ENCODE data around the gene FNDC3B.
"Not testable (repeated sequence)": the region's sequence is repeated elsewhere in the genome, so short reads cannot be mapped to it uniquely, and the experiment has no call there.

FNDC3B gene

DNA sequence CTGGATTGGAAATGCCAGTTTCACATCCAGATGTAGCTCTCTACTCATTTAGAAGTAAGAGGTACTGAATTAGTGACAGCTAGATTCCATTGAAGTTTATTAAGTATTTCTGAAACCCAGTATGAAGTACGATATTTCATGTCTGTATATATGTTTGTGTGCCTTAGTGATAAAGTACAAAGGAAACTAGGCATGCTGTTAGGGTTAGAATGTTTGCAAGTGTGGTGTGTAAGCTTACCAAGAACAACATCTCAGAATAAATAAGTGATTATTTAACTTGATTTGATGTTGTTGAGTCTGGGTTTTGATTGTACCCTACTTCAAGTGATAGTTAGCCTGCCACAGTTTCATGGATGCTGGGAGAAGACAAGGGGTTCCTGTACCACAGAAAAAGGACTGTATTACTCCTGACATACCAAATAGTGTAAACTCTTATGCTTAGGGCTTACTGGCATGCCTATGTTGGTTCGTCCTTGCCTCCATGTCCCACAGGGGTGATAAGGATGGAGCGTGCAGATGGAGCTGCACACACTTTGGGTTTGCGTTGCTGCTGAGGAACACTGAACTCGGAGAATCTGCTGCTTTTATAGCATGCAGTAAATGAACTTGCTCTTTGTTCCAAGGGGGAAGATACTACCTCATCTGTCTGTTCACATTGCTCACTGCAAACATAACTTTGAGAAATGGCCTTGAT lies 43.6 kb downstream of the FNDC3B start:
- no peak overlapping the region for H3K4me3 Mint-ChIP-seq
- H3K9me3 Mint-ChIP-seq = no peaks in the 10 kb centered on the region
- H3K27ac Mint-ChIP-seq = no peak overlapping the region
- ATAC-seq = no peak
- peaks cover 29% of the 10 kb centered on the region for H3K4me1 Mint-ChIP-seq
- H3K27me3 Mint-ChIP-seq = no peaks in the 10 kb centered on the region
- no peak for DNase-seq
- peaks cover 6% of the 10 kb centered on the region for H3K36me3 Mint-ChIP-seq (ENCODE audit: low read depth)

DNA sequence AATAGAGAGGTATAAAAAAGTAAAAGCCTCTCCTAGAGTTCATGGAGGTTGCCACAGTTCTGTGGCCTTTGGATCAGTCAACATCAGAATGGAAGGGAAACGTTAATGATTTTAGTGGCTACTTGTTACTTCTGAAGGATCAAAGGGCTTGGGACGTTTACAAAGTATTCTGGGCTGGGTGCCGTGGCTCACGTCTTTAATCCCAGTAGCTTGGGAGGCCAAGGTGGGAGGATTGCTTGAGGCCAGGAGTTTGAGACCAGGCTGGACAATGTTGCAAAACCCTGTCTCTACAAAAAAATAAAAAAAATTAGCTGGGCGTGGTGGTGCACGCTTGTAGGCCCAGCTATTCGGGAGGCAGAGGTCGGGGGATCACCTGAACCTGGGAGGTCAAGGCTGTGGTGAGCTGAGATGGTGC lies 44.6 kb downstream of the FNDC3B start:
- H3K9me3 Mint-ChIP-seq = no peaks in the 10 kb centered on the region
- no peak for ATAC-seq

DNA sequence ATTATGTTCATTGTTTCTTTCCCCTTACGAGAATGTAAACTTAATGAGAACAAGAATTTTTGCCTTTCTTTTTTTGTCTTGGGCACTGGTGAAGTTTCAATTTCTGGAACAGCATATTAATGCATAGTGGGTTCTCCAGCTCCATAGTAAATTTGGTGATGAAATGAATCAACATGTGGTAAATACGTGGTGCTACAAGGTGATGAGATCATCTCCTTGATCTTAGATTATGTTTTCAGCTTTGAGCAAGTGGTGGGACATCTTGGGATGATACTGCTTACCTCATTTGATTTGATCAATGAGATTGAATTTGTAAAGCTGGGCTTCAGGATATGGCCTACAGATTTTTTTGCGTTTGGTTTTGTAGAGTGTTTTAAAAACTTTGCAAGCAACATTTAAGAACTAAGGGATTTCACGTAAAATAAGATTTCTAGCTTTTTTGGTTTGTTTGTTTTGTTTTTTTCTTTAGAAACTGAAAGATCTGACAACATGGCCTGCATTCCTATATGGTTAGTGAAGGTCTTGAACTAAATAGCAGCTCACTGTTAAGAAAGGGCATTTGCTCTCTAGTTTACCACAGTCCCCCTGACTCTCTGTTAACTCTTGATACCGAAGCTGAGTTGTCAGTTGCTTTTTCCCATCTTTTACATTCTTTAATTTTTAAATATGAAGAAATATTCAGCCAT lies 45.6 kb downstream of the FNDC3B start:
- Mint-ChIP-seq H3K36me3 (ENCODE audit: low read depth) (peaks cover 6% of the 10 kb centered on the region), H3K9me3 (no peaks in the 10 kb centered on the region), H3K4me1 (peaks cover 34% of the 10 kb centered on the region), H3K27me3 (no peaks in the 10 kb centered on the region), H3K27ac (no peak overlapping the region), H3K4me3 (no peak overlapping the region)
- DNase-seq = no peak
- ATAC-seq = peak; percentile 46

More for the DNA sequence above, 44.6 kb downstream of the FNDC3B start:
- no peaks in the 10 kb centered on the region for H3K27me3 Mint-ChIP-seq
- H3K4me3 Mint-ChIP-seq = no peak overlapping the region
- H3K36me3 Mint-ChIP-seq (ENCODE audit: low read depth) = peaks cover 6% of the 10 kb centered on the region
- no peak for DNase-seq
- no peak overlapping the region for H3K27ac Mint-ChIP-seq
- H3K4me1 Mint-ChIP-seq = peaks cover 33% of the 10 kb centered on the region

DNA sequence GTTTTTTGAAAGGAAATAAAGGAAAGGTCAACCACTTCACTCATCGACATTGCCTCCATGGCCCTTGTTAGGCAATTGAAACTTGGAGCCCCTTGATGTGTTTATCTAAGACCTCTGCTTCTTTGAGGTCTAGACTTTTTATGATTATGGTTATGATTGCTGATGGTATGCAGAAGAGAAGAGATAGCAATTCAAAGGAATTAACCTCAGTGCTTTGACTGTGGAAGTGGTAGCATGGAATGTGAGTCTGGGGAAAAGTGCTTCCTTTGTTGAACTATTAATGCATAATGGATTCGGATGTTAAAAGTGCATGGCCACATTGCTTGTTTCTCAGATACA lies 46.1 kb downstream of the FNDC3B start:
- no peak for DNase-seq
- Mint-ChIP-seq H3K27me3 (no peaks in the 10 kb centered on the region), H3K4me1 (peaks cover 37% of the 10 kb centered on the region), H3K27ac (no peak overlapping the region), H3K4me3 (no peak overlapping the region), H3K9me3 (no peaks in the 10 kb centered on the region), H3K36me3 (ENCODE audit: low read depth) (peaks cover 6% of the 10 kb centered on the region)
- no peak for ATAC-seq

DNA sequence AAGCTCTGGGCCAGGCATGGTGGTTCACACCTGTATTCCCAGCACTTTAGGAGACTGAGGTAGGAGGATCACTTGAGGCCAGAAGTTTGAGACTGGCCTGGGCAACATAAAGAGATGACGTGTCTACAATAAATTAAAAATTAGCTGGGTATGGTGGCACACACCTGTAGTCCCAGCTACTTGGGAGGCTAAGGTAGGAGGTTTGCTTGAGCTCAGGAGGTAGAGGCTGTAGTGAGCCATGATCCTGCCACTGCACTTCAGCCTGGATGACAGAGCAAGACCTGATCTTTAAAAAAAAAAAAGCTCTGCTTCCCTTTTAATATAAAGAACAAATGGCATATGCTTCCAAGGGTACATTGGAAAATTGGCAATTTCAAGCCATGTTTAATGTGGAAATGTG lies 46.7 kb downstream of the FNDC3B start:
- Mint-ChIP-seq H3K27me3 (no peaks in the 10 kb centered on the region), H3K36me3 (ENCODE audit: low read depth) (peaks cover 6% of the 10 kb centered on the region), H3K4me3 (no peak overlapping the region), H3K9me3 (no peaks in the 10 kb centered on the region), H3K27ac (no peak overlapping the region), H3K4me1 (peaks cover 37% of the 10 kb centered on the region)
- no peak for ATAC-seq
- DNase-seq = no peak

DNA sequence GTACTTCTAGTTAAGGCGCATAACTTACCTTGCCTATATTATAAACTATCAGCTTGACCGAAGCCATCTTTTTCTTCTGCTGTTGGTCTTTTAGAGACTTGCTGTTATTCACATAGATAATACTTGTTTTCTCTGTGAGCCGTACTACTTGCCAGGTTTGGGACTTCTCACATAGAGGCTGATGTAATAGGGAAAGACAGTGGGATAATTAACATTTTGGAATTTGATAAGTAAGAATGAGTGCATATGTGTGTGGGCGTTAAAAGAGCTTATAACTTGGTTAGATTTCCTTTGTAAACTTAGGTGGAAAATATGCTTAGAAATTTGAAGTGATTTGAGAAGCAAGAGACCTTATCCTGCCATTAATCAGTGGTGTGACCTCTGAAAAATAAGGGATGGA lies 47.8 kb downstream of the FNDC3B start:
- Mint-ChIP-seq H3K4me1 (peaks cover 44% of the 10 kb centered on the region), H3K27me3 (no peaks in the 10 kb centered on the region), H3K4me3 (no peak overlapping the region), H3K36me3 (ENCODE audit: low read depth) (peaks cover 6% of the 10 kb centered on the region), H3K9me3 (no peaks in the 10 kb centered on the region), H3K27ac (no peak overlapping the region)
- DNase-seq = no peak
- ATAC-seq = no peak

DNA sequence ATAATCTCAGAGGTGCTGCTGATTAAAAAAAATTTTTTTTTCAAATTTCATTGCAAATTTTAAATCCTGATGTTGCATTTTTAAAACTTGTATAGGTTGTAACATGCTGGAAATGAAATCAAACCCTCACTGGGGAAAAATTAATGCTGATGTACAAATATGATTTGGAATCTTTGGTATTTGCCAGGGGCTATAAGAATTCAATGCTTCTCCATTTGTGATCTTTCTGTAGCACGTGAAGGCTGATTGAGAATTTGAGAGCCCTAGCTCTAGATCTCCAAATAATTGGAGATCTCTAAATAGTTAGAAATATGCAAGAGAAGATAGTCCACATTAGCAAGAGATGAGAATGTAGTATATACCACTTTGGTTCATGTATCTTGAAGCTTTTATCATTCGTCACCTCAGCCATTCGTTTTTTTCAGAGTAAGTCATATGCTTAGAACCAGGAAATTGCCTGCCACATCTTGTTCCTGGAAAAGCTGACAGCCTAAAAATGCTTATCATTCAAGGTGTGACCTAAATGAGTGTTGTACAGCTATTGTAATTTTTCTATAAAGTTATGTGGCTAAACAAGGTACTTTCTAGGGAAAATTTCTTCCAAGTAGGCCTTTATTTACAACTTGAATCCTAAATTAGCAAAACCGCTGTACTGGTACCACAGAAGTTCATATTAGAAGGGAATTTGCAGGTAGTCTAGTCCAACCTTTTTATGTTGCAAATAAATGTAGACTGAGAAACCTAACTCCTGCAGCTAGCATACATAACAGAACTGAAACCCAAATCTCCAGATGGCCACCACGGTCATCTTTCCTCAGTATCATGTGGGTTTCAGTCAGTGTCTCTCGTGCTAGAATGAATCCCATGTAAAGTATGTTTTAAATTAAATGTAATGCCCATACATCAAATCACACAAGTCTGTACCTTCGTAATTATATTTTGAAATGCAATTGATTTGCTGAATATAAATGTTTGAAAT lies 48.5 kb downstream of the FNDC3B start:
- DNase-seq = no peak

DNA sequence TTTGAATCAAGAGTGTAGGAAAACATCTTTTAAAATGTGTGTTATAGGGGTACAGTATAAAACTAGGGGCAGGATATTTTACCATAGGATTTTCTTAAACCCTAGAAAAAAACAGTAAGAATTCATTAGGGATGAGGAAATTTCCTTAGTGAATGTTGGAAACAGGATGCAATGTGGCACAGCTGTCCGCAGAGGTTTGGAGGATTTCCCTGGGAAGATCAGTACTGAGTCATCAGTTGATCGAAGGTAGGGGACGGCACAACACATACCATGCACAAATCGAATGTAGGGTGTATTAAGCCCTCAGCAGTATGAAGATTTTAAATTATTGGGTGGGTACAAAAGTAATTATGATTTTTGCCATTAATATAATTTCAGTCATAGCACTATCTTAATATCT lies 49.9 kb downstream of the FNDC3B start:
- ATAC-seq = no peak
- peaks cover 7% of the 10 kb centered on the region for H3K36me3 Mint-ChIP-seq (ENCODE audit: low read depth)
- H3K27ac Mint-ChIP-seq = no peak overlapping the region
- H3K4me3 Mint-ChIP-seq = no peak overlapping the region
- no peak for DNase-seq
- H3K9me3 Mint-ChIP-seq = no peaks in the 10 kb centered on the region
- peaks cover 46% of the 10 kb centered on the region for H3K4me1 Mint-ChIP-seq
- H3K27me3 Mint-ChIP-seq = no peaks in the 10 kb centered on the region

More for the DNA sequence above, 48.5 kb downstream of the FNDC3B start:
- Mint-ChIP-seq H3K36me3 (ENCODE audit: low read depth) (peaks cover 7% of the 10 kb centered on the region), H3K27me3 (no peaks in the 10 kb centered on the region), H3K27ac (no peak overlapping the region), H3K9me3 (no peaks in the 10 kb centered on the region), H3K4me3 (no peak overlapping the region), H3K4me1 (peaks cover 44% of the 10 kb centered on the region)
- peak; percentile 29 for ATAC-seq

DNA sequence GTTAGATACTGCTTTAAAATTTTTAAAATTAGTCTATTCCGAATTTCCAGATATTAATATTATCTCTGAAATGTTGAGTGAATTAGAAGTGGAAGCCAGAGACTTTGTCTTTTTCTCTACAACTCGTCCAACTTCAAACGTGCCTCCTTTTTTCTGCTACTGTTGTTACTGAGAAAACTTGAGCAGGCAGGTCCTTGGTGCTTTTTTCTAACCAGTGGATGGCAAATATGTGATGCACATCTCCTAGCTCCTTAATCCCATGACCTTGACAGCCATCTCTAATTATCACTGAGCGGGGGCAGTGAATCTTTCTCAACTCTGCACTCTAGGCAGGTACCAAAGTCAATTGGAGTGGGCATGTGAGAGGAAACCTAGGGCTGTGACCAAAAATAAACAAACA lies 50.7 kb downstream of the FNDC3B start:
- DNase-seq = no peak
- Mint-ChIP-seq H3K27ac (no peak overlapping the region), H3K36me3 (ENCODE audit: low read depth) (peaks cover 3% of the 10 kb centered on the region), H3K4me3 (no peak overlapping the region), H3K4me1 (peaks cover 47% of the 10 kb centered on the region), H3K9me3 (no peaks in the 10 kb centered on the region), H3K27me3 (no peaks in the 10 kb centered on the region)
- ATAC-seq = no peak

DNA sequence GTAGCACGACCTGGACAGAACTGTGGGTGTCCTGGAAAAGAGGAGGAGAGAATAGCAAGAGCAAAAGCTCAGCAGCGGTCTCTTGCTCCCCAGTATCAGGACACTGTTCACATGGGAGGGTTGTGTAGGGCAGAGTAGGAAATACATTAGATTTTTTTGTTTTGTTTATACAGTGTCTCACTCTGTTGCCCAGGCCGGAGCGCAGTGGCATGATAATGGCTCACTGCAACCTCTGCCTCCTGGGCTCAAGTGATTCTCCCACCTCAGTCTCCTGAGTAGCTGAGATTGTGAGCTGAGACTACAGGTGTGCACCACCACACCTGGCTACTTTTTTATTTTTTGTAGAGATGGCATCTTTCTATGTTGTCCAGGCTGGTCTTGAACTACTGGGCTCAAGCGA lies 53.3 kb downstream of the FNDC3B start:
- Mint-ChIP-seq H3K27ac (no peak overlapping the region), H3K9me3 (no peaks in the 10 kb centered on the region), H3K4me3 (no peak overlapping the region), H3K36me3 (ENCODE audit: low read depth) (peaks cover 3% of the 10 kb centered on the region), H3K4me1 (peaks cover 50% of the 10 kb centered on the region), H3K27me3 (no peaks in the 10 kb centered on the region)
- ATAC-seq (no peak), DNase-seq (no peak)

DNA sequence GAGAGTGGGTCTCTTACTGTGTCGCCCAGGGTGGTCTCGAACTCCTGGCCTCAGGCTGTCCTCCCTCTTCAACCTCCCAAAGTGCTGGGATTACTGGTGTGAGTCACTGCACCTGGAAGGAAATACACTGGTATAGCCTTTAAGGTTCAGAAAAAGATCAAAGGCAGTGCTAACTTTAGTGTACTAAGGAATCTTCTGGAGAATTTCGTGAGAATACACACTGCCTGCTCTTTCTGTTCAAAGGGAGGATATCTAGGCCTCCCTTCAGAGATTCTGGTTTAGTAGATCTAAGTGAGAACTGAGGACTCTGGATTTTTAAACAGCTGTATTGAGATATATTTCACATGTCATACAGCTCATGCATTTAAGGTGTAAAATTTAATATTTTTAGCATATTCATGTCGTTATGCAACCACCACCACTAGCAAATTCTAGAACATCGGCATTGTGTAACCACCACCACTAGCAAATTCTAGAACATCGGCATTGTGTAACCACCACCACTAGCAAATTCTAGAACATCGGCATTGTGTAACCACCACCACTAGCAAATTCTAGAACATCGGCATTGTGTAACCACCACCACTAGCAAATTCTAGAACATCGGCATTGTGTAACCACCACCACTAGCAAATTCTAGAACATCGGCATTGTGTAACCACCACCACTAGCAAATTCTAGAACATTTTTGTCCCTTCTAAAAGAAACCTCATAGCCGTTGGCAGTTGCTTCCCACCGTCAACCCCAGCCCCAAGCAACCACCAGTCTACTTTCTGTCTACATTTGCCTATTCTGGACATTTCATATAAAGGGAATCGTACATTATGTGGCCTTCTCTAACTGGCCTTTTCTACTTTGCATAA lies 54.4 kb downstream of the FNDC3B start:
- H3K4me3 Mint-ChIP-seq, DNase-seq, H3K27ac Mint-ChIP-seq: not testable (repeated sequence)

DNA sequence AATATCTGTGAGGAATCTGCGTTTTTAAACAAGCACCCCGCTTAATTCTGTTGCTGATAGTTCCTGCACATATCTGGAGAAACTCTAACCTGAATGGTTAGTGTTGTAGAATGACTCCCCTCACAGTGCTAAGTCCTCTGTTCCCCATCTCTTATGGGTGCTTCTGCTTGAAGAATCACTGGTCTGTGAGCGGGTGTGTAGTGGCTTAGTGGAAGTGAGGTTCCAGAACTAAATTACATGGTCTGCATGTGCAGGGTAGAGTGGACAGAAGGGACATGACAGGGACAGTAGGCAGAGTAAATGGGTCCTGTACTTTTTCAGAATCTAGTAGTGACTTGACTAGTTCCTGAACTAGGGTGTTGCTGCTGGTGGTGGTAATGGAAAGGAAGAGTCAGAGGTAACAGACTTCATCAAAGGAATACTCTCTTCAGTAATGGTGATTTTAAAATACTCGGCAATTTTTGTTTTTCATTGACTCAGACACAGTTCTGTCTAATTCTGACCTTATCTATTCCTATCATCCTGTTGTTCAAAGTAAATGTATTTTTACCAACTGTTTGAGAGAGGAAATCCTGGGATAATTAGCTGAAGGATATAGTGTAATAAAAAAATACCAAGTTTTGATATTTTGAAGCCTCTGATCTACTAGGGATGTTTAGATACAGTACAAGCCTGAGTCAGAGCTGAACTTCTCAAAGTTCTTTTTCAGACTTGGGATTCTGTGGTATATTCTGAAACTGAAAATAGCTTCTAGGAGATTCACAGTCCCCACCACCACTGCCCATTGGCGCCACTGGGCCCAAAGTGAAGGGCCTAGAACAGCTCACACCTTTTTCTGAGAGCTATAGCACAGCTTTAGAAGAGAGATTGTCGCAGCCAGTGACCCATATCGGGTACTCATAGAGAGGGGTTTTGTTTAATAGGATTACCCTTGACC lies 55.5 kb downstream of the FNDC3B start:
- Mint-ChIP-seq H3K27me3 (no peaks in the 10 kb centered on the region), H3K27ac (peak overlapping the region; percentile 29), H3K4me1 (peaks cover 54% of the 10 kb centered on the region), H3K36me3 (ENCODE audit: low read depth) (peaks cover 3% of the 10 kb centered on the region), H3K9me3 (no peaks in the 10 kb centered on the region), H3K4me3 (no peak overlapping the region)
- ATAC-seq = peak; percentile 76
- DNase-seq = peak; percentile 31

More for the DNA sequence above, 54.4 kb downstream of the FNDC3B start:
- not testable (repeated sequence) for H3K27me3 Mint-ChIP-seq; H3K9me3 Mint-ChIP-seq; H3K36me3 Mint-ChIP-seq (ENCODE audit: low read depth); ATAC-seq
- H3K4me1 Mint-ChIP-seq = peaks cover 45% of the 10 kb centered on the region

DNA sequence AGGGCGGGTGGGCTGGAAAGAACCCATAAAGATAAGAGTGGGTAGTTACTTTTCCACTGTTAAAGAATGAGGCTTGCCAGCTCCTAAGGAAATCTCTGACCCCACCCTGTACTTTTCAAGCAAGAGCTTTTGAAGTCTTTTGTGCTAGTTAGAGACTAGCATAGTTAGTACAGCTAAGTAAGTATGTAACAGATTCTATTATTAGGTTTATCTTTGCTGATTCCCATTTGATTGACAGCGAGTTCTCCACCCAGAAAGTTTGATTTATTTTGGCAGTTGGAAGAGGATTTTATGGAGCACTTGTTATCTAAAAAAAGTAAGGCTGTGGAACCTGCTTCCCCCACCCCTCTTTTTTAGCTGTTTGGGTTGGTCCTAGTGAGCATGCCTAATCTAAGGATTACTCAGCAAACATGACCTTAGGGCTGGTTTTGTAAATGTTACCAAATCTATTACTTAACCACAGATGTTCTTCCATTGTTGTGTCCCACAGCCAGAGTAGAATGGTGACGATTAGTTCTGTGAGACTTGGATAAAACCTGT lies 57.6 kb downstream of the FNDC3B start:
- H3K4me1 Mint-ChIP-seq = peaks cover 56% of the 10 kb centered on the region
- no peak overlapping the region for H3K27ac Mint-ChIP-seq
- no peak for DNase-seq
- no peaks in the 10 kb centered on the region for H3K27me3 Mint-ChIP-seq
- peak; percentile 13 for ATAC-seq
- H3K9me3 Mint-ChIP-seq = no peaks in the 10 kb centered on the region
- H3K4me3 Mint-ChIP-seq = no peak overlapping the region
- H3K36me3 Mint-ChIP-seq (ENCODE audit: low read depth) = peaks cover 3% of the 10 kb centered on the region
